Pulmonary artery endothelial cell (primary cell): ENCODE data around the gene C8G. TPM values are rescaled to one million over a fixed set of nuclear protein-coding genes. Genes with fewer than 3 reads are reported as not detected.

ENCODE experiments used
- DNase-seq: peaks from one replicate; pipeline ENCODE4 v3.0.0-alpha.2; 2011; ENCODE audit warnings: low read depth, low spot score
- total RNA-seq: library from RNA; depleted of rRNA; stranded (reverse); fragments of >200 nt; gene quantifications from 2 replicates; pipeline ENCODE4 v1.2.3, GENCODE V29; 2014

The C8G gene
- total RNA-seq, 1 donor from 2014 or later: not detected

- DNase-seq: no peak
Observed at GRCh38 chr9:136920734-136921231, 24.3 kb upstream of the C8G start.

GRCh38 chr9:136921307-136921706 is 23.7 kb upstream of the C8G start:
- no peak for DNase-seq

GRCh38 chr9:136921718-136922117 is 23.3 kb upstream of the C8G start:
- no peak for DNase-seq

GRCh38 chr9:136922540-136922939 is 22.5 kb upstream of the C8G start:
- DNase-seq: no peak

GRCh38 chr9:136923881-136924280 is 21.2 kb upstream of the C8G start:
- DNase-seq: no peak

- no peak for DNase-seq
Observed at GRCh38 chr9:136925414-136926153, 19.5 kb upstream of the C8G start.

GRCh38 chr9:136926154-136926704 is 18.8 kb upstream of the C8G start:
- DNase-seq: no peak

GRCh38 chr9:136926749-136927148 is 18.3 kb upstream of the C8G start:
- no peak for DNase-seq

- DNase-seq: no peak
Observed at GRCh38 chr9:136927343-136928271, 17.4 kb upstream of the C8G start.

- no peak for DNase-seq
Observed at GRCh38 chr9:136928591-136928990, 16.5 kb upstream of the C8G start.

- no peak for DNase-seq
Observed at GRCh38 chr9:136930014-136930413, 15.0 kb upstream of the C8G start.

GRCh38 chr9:136931611-136932130 is 13.4 kb upstream of the C8G start:
- DNase-seq: no peak

GRCh38 chr9:136934277-136934676 is 10.8 kb upstream of the C8G start:
- DNase-seq: no peak

- no peak for DNase-seq
Observed at GRCh38 chr9:136935651-136936050, 9.4 kb upstream of the C8G start.

- no peak for DNase-seq
Observed at GRCh38 chr9:136936645-136937170, 8.3 kb upstream of the C8G start.

GRCh38 chr9:136937186-136938001 is 7.6 kb upstream of the C8G start:
- DNase-seq: no peak

GRCh38 chr9:136939431-136939995 is 5.5 kb upstream of the C8G start:
- no peak for DNase-seq

- DNase-seq: no peak
Observed at GRCh38 chr9:136939996-136940525, 5.0 kb upstream of the C8G start.

- no peak for DNase-seq
Observed at GRCh38 chr9:136940526-136941230, 4.4 kb upstream of the C8G start.
